Measurements from ENCODE around the gene ENTPD5.
"Not testable (repeated sequence)": the region's sequence is repeated elsewhere in the genome, so short reads cannot be mapped to it uniquely, and the experiment has no call there.

Gene ENTPD5

DNA sequence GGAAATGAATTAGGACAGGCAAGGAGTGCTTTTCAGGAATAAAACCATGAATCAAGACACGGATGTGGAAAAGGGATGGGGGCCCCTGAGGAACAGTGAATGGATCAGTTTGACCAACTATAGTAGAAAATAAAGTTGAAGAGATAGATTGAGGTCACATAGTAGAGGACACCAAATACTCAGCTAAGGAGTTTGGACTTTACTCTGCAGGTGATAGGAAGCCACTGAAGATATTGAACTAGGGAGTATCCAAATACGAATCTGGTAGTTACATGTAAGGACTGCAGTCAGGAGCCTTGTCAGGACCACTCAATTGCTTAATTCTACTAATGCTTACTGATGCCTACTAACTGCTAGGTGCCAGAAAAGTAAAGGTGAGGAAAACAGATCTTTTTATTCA, 20.4 kb downstream of the ENTPD5 start:
- DNase-seq = no peak

DNA sequence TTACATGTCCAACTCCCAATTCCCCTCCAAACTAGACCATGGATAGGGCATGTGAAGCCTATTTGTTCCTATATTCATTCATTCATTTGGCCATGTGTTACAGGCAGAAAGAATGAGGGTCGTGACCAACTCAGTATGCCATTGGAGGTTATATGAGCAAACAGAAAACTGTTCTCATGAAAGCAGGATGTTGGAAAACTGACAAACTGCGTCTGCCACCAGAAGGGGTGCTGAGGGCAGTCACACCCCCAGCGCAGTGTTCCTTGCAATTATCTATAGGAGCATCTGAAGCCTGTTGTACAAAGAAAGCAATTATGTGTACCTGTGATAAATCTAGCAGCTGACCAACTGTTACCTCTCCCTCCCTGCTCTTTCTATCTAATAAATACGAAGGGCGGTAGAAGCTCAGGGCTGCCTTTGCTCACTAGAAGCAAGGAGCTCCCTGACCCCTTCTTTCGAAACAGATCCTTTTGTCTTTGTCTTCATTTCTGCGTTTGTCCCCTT, 21.1 kb downstream of the ENTPD5 start:
- DNase-seq = no peak

DNA sequence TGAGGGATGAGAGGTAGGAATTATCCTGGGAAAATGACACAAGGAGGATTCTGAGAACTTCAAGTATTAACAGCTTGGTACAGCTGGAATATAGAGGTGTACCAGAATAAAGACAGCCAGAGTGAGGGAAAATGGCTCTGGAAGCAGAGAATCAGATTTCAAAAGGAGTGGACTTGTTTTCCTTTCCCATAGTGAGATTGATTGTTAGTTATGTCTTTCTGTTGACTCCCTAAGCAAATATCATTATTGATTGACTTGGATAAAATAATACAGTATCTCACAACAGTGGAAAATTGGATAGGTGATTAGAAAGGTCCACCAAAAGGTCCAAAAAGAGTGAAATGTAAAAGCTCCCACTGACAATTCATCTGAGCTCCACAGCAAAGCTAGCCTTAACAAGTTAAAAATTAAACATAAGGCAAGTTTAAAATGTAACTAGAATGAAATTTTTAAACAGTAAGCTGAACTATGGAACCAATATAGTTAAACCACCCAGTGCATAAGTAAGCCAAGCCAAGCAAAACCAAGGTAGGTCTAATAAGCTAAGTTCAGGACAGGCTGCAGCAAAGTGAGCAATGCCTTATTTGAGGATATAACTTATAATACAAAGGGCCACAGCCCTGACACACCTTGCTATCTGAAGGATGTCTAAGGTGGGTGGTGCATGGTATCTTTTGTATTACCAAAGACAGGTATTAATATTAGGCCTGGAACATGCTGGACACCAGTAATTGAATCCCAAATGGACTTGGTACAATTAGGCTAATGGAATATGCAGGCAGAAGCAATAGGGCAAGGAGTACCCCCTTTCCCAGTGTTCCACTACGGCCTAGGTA, 21.8 kb downstream of the ENTPD5 start:
- DNase-seq = no peak

DNA sequence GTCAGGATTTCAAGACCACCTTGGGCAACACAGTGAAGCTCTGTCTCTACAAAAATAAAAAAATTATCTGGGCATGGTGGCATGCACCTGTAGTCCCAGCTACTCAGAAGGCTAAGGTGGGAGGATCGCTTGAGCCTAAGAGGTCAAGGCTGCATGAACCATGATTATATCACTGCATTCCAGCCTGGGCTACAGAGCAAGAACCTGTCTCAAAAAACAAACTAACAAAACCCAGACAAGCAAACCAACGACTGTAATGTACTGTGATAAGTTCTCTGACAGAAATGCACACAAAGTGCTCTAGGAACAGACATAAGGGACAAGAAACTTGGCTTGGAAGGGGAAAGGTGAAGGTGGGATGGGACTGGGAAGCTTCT, 22.4 kb downstream of the ENTPD5 start:
- DNase-seq = no peak

DNA sequence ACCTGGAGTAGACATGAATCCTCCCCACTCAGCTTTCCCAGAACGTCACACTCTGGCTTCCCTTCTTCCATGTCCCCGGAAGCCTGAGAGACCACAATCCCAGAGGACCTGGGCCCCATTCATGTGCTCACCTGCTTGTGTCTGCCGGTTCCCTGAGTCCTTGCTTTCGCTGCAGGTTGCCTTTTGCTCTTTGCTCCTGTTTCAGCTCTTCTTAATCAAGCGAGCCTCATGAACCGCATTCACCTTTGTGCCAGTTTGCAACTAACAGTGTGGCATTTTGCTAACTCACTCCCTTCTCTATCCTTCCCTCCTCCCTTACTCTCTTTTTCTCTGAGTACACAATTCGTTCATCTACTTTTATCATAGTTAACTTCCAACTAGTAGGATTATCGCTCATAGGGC, 23.1 kb downstream of the ENTPD5 start:
- DNase-seq = no peak

DNA sequence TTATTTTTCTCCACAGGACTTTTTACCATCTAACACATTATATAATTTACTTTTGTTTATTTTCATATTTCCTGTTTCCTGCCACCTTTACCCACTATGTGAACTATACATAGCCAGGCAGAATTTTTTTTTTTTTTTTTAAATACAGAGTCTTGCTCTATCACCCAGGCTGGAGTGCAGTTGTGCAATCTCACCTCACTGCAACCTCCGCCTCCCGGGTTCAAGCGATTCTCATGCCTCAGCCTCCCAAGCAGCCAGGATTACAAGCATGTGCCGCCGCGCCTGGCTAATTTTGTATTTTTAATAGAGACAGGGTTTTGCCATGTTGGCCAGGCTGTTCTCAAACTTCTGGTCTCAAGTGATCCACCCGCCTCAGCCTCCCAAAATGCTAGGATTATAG, 24.2 kb downstream of the ENTPD5 start:
- not testable (repeated sequence) for DNase-seq

DNA sequence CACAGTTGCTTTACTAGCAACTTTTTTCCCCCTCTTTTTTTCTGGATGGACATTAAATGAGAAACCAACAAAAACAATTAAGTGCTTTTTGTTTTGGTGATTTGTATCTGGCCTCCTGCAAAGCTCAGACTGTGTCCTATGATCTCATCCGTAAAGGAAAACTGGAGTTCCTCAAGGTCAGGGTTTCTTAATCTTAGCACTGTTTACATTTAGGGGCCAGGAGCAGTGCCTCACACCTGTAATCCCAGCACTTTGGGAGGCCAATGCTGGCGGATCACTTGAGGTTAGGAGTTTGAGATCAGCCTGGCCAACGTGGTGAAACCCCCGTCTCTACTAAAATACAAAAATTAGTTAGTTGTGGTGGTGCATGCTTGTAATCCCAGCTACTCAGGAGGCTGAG, 28.0 kb downstream of the ENTPD5 start:
- DNase-seq = no peak

DNA sequence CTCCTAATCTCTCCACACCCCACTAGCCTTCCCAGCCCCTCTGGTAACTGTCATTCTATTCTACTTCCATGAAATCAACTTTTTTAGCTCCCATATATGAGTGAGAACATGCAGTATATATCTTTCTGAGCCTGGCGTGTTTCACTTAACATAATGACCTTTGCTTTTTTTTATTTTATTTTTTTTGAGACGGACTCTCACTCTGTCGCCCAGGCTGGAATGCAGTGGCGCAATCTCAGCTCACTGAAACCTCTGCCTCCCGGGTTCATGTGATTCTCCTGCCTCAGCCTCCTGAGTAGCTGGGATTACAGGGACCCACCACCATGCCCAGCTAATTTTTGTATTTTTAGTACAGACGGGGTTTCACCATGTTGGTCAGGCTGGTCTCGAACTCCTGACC, 30.4 kb downstream of the ENTPD5 start:
- DNase-seq = not testable (repeated sequence)

DNA sequence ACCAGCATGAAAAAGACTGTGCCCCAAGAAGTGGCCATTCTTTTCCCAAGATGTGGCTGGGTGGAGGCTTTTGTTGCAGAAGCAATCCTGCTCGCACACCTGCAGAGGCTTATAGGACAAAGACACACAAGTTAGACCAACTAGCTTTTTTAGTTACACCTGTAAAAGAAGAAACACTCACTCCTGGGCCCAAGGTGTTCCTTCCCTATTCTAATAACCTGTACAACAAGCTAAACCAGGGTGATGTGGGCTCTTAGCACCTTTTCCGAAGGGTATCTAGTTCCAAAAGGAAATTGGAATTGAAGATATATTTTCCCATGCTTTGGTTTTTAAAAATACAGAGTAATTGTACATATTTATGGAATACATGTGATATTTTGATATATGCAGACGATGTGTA, 31.0 kb downstream of the ENTPD5 start:
- no peak for DNase-seq

DNA sequence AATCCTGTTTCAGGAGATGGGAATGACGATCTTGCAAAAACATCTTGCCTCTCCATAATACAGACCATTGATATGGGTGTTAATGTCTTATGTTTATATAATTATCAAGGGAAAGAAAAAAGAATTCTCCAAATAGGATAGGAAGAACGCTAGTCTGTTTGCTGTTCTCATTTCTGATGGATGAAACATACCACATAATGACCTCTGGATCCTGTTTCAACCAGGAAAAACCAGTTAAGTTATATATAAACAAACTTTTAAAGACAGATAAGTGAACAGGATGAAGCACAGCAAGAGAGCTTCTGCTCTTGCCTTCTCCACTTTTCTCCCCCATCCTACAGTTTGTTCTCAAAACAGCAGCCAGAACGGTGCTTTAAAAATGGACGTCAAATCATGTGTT, 41.2 kb downstream of the ENTPD5 start:
- DNase-seq = no peak

DNA sequence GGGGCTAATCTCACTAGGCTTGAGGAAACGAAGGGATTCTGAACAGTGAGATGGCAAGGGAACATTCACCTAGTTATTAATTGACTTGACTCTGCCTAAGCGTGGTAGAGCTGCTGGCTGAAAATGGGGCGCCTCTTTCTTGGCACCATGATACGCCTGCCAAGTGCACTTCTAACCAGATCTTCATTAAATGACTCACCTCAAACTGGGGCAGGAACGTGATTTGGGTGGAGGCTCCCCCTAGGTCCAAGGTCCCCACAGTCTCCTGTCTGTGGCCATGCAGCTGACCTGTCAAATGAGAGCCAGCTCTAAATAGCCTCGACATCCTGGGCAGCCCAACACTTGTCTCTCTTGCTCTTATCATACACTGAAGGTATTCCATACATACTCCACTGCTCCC, 43.0 kb downstream of the ENTPD5 start:
- DNase-seq = no peak

DNA sequence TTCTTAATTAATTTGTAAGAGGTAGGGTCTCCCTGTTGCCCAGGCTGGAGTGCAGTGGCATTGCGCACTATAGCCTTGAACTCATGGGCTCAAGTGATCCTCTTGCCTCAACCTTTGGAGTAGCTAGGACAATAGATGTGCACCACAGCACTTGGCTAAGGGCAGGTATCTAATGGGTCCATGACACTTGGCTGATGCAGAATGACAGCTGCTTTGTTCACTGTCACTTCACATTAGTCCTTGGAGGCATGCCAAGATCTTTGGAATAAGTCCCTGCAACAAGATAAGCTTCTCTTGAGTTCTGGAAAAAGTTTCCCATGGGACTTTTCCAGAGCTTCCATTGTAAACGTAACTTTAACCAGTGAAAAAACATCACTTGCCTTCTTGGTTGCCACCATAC, 45.6 kb downstream of the ENTPD5 start:
- no peak for DNase-seq

DNA sequence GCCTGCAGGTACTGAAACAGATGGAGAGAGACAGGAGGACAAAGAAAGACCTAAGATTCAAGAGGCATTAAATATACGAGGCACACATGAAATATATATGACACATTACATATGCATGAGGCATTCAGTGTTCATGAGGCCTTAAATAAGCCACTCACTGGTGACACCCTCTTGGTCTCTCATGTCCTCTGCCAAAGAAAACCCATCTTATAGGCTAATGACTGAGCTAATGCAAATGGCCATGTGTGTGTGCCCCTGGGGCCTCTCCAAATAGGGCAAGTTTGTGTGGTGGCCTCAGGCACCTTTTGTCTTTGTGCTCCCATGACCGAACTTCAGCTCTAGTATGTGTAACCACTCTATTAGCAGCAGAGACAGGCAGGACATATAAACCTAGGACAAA, 50.2 kb downstream of the ENTPD5 start:
- no peak for DNase-seq

DNA sequence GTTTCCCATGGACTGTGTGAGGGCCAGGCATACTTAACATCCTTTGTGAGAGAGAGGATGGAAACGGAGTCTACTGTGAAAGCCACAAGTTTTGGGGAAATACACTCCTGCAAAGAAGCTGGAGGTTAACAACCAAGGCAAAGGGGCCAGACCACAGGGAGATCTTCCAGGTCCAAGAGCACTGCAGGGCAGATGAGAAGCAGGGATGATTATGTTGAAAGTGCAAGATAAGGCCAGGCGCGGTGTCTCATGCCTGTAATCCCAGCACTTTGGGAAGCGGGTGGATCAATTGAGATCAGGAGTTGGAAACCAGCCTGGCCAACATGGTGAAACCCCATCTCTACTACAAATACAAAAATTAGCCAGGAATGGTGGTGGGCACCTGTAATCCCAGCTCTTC, 53.9 kb downstream of the ENTPD5 start:
- no peak for DNase-seq

DNA sequence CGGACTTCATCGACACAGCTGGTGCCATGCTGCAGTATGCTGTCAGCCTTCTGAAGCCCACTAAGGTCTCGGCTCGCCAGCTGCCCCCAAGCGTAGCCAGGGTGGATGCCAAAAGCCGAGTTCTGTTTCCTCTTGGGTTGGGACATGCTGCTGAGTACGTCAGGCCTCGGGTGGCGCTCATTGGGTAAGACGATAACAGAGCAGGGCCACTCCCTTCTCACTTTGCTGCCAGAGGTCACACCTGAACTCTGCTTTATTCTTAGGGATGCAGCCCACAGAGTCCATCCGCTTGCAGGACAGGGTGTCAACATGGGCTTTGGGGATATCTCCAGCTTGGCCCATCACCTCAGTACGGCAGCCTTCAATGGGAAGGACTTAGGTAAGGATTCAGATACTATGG, 57.9 kb downstream of the ENTPD5 start:
- DNase-seq = no peak

DNA sequence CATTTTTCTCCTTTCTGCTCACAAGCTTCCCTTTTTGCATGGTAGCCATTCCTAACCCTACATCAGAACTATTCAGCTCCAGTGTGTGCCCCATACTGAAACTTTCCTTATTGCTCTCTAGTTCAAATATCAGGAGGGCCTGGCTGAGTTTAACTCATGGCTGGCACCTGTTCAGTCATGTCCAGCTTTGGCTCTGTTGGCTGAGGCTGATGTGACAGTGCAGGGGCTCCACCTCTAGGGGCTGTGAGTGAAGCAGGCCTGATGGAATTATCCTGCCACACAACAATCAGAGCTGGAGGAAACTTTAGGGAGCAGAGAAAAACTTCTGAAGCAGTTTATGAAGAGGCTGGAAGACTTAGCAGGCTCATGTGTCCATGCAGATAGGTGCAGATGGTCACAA, 60.5 kb downstream of the ENTPD5 start:
- DNase-seq = no peak

DNA sequence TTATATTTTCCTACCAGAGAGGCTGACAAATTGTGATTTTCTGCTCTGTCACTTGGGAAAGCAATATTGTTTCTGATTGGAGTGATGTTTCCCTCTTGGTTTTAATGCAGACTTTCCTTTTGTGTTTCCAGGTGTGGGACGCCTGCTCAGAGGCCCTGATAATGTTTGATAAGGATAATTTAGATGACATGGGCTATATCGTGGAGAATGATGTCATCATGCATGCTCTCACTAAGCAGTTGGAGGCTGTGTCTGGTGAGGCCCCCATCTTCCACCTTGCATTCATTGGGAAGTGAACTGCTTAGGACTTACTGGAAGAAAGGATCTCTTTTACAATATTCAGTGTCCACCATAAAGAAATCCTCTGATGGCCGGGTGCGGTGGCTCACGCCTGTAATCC, 63.4 kb downstream of the ENTPD5 start:
- no peak for DNase-seq

DNA sequence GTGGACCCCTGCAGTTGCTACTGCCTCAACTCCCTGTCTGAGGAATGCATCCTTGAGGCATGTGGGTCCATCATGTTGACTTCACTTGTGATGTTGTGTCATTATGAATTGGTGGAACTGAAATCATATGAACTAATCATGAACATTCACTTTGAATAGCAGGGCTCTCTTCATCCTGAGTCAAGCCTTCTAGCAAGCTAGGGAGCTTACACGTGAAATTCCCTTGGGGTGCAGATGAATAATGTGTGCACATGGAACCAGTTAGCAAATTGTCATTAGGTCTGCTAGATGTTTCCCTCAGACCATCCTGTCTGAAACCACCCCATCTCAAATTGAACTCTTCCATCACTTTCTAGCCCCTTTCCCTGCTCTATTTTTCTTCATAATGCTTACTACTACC, 65.4 kb downstream of the ENTPD5 start:
- DNase-seq = no peak

DNA sequence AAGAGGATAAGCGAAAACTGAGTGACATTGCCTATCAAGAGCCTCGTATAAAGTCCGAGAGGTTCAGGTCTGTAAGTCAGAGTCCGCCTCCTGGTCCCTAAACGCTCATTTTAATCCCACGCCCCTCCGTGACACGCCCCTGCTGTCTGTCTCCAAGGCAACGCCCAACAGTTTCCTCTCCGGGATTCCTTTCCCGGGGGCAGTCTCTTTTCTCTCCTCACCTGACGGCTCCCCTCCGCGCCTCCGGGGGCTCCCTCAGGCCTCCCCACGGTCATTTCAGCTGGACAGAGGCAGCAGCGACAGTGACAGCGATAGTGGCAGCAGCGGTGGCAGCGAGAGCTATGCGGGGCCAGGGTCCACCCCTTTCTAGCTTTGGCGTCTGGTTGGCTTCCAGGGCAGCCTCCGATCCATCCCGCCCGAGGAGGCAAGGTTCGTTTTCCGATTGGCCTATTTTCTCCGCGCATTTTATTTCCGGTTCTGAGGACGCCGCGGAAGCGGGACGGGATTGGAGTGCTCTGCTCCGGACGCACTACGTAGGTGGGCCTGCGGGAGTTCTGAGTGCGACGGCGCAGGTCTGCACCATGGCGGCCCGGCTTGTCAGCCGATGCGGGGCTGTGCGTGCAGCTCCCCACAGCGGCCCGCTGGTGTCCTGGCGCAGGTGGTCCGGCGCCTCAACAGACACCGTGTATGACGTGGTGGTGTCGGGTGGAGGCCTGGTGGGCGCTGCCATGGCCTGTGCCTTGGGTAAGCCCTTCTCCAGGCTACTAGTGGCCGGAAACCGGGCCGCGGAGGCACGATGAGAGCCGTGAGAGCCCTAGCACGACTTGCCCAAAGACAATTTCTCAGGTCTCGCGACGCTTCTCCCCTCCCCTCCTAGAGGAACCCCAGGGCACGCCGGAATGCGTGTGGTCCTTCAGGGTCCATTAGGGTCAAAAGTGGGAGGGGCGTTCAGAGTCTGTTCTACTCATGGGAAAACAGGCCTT, 69.0 kb downstream of the ENTPD5 start, which contains the start of the genes COQ6 and FAM161B:
Gene COQ6 (plus strand): TSS at position 551 of the 983 bp plus-strand sequence. CDS start 31 bp downstream, at position 582.
Gene FAM161B (minus strand): TSS at position 343 of the 983 bp plus-strand sequence. CDS start 68 bp downstream, at position 275.
- peak; percentile 96 to 99 for DNase-seq

DNA sequence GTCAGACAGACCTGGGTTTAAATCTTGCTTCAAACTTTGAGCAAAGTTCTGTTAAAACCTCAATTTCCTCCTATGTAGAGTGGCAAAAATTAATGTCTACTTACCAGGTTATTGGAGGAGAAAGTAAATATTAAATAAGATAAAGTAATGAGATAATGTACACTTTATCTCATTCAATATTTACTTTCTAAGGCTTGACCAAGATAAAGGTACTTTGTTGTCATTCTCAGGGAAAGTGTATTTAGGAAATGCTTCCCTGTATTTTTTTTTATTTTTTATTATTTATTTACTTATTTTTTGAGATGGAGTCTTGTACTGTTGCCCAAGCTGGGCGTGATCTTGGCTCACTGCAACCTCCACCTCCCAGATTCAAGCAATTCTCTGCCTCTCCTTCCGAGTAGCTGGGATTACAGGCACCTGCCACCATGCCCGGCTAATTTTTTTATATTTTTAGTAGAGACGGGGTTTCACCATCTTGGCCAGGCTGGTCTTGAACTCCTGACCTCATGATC, 73.9 kb downstream of the ENTPD5 start:
- DNase-seq = no peak

DNA sequence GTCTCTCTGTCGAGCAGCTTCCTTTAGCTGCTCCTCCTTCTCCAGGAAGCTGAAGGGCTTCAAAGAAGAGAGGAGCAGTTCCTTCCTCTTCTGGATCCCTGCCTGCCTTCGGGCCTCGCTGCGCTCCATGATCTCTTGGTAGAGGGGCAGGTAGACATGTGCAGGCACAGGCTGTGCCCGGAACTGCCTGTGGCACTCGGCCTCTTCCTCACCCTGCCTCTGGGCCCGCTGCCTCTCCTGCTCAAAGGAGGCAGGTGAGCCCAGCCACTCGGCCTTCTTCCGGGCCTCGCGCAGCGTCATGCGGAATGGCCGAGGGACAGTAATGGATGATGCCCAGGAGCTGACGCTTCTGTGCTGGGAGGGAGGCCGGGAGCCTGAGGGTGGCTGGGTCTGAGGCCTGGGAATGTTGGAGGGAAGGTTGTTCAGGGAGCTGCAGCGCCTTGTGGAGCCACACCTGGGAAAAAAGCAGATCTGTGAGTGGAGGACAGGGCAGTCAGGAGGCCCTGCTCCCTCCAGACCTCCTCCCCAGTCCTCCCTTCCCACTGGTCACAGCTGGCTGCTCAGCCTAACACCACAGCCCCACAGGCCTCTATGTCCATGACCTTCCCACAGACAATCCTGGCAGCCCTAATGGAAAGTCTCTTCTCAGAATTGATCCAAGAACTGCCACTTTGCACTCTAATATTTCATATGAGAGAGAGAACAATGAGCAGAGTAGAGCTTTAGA, 74.5 kb downstream of the ENTPD5 start:
- no peak for DNase-seq

DNA sequence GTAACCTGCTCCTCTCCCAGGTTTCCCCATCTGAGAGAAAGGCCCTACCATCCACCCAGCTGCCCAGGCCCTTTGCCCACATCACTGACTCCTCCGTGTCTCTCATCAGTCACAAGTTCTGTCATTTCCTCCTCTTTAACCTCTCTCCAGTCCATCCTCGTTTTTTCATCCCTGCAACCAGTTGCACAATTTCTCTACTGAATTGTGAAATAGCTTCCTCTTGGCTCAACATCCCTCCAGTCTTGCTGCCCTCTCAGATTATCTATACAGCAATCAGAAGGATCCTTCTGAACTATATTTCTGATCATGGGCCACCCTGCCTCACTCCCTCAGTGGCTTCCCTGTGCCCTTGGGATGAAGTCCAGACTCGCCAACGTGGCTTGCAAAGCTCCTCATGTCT, 76.0 kb downstream of the ENTPD5 start:
- DNase-seq = peak in 1 of 2 experiments; percentile 36

DNA sequence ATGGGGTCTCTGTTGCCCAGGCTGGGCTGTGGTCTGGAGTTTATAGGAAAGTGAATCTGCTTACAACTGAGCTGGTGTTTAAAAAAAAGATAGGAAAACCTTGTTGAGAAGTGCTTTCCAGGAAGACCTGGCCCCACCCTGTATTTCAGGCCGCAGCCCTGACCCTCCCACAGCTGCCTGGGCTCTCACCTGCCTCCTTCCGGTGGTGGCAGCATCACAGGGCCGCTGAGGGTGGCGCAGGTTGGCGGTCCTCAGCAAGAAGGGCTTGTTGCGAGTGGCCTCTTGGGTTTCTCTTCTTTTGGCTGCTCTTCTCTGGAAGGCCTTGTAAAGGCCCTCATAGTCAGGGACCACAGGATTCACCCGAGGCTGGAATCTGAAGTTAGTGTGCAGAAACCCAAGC, 76.9 kb downstream of the ENTPD5 start:
- DNase-seq = no peak
